Measurements from ENCODE around the gene INTS12. TPM values are rescaled to one million over a fixed set of nuclear protein-coding genes. Genes with fewer than 3 reads are reported as not detected.
"Not testable (repeated sequence)": the region's sequence is repeated elsewhere in the genome, so short reads cannot be mapped to it uniquely, and the experiment has no call there.

The INTS12 gene
- total RNA-seq, 2 donors from 2014 or later = 18.0 to 19.7 TPM

- intact Hi-C loops (cut with DNase I); ATAC-seq: not testable (repeated sequence)
Measured at GRCh38 chr4:105695832-105696231, 12.7 kb downstream of the INTS12 start.

DNA sequence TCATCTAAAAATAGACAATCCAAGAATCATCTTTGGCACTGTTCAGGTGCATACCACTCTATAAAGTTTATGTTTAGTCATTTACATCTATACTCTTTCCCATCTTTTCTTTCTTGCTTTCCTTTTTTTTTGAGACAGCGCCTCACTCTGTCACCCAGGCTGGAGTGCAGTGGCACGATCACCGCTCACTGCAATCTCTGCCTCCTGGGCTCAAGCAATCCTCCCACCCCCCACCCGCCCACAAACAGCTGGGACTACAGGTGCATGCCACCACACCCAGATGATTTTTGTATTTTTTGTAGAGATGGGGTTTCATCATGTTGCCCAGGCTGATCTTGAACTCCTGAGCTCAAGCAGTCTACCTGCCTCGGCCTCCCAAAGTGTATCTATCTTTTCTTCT lies 13.7 kb downstream of the INTS12 start:
- intact Hi-C loops (cut with DNase I); ATAC-seq; DNase-seq: not testable (repeated sequence)

More at GRCh38 chr4:105695832-105696231, 12.7 kb downstream of the INTS12 start:
- not testable (repeated sequence) for DNase-seq

DNA sequence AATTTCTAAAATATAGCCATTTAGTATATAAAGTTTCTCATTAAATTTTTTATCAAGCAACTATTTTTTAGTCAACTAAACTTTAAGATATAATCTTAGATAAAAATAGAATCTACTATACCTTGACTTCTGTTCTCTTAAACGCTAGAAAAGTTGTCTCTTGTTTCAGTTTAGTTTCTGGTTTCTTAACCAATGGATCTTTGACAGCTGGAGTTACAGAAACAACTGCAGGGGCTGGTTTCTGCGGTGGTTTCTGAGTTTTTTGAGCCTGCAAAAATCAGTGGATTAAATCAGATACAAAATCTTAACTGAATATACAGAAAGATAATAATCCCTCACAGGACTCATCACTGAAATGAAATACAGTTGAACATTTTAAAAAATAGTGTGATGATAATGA lies 21.9 kb downstream of the INTS12 start:
- intact Hi-C loops (cut with DNase I) = no loop called here
- ATAC-seq = no peak
- DNase-seq = no peak

DNA sequence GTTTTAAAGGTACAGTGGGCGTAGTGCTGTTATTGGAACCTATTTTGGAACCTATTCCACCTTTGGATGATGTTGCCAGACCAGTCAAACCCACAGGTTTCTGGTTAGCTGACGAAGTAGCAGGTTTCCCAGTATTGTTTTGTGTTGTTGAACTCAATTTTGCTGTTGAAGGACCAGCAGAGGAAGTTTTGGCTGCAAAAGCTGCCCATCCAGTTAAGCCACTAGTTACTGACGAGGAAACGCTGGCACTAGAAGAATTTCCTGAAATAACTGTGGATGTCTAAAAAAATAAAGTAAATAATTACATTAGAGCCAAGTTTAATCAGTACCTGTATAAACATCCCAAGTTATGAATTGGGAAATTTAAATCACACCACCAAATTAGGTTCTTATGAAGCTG lies 25.5 kb downstream of the INTS12 start:
- DNase-seq (no peak), ATAC-seq (no peak)
- intact Hi-C loops (cut with DNase I) = no loop called here

DNA sequence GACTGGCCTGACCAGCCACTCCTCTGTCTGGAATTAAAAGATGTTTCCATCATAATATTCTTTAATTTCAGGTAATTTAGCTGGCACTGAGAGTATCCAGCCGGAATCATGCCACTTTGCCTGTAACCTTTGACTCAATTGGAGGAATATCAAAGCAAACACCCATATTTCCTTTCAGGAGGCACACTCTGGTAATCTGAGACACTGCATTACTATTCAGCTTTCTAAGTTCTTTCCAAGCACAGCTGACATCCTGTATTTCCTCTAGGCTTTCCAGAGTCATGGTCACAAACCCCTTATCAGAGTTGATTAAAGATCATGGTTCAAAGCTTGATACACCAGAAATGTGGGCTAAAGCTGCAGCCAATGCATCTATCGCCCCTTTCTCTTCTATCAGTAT lies 29.3 kb downstream of the INTS12 start:
- ATAC-seq (no peak), DNase-seq (no peak)
- intact Hi-C loops (cut with DNase I) = no loop called here

DNA sequence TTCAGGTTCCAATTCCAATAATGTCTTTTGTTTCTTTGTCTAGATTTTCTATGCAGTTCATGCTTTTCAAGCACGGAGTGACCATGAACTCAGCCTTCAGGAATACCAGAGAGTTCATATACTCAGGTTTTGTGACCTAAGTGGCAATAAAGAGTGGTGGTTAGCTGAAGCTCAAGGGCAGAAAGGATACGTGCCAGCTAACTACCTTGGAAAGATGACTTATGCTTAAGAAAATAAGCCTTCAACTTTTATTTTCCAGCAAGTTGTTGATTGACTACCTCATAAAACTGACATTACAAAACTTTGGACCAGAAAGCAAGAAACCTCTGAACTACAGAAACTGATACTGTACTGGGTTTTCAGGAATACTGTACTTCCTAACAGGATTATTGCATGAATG lies 30.8 kb downstream of the INTS12 start:
- intact Hi-C loops (cut with DNase I) = no loop called here
- no peak for DNase-seq
- ATAC-seq = no peak

DNA sequence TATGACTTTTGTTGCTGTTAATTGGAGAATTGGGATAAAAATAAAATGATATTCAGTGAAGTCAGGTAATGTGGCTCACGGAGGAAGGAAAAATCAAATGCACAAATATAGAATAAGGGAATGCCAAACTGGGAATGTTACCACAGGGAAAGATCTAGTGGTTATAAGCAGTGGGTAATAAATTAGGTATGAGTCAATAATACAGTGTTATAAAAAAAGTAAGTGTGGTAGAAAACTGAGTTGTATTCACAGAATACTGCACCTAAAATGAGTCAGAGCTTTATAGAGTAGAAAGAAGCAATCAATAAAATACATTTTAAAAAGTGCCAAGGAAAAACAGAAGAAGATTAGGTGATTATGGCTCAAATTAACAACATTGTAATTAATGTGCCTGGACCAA lies 34.5 kb downstream of the INTS12 start:
- intact Hi-C loops (cut with DNase I) = no loop called here
- ATAC-seq (no peak), DNase-seq (no peak)

GRCh38 chr4:105671301-105671700 lies 37.2 kb downstream of the INTS12 start:
- ATAC-seq = no peak
- intact Hi-C loops (cut with DNase I) = no loop called here
- DNase-seq = no peak

- no peak for ATAC-seq
- intact Hi-C loops (cut with DNase I) = no loop called here
- DNase-seq = no peak
Measured at GRCh38 chr4:105670684-105671083, 37.8 kb downstream of the INTS12 start.

GRCh38 chr4:105666693-105667092 lies 41.8 kb downstream of the INTS12 start:
- intact Hi-C loops (cut with DNase I) = loop anchor here (2.0 to 5.0 kb wide), 2 partner anchors 144 to 146 kb away; no protein-coding TSS in a partner anchor
- no peak for DNase-seq
- no peak for ATAC-seq

DNA sequence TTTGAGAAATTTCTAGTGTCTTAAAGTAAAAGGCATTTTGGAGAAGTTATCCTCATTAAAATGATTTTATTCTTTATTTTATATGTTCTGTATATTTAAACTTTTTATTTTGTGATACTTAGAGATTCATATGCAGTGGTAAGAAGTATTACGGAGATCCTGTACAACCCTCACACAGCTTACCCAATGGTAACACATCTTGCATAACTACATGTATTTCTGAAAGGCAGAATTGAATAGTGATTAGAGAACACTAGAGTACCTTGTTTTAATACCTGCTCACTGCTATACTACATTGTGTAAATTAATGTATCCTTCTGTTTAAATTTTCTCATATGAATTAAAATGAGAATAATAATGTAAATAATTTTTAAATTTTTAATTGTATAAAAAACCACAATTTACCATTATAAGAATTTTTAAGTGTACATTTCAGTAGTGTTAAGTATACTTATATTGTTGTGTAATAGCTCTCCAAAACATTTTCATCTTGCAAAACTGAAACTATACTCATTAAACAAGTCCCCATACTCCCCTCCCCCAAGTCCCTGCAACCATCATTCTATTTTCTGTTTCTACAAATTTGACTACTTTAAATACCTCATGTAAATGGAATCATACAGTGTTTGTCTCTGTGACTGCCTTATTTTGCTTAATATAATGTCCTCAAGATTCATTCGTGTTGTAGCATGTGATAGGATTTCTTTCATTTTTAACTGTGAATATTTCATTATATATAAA lies 45.4 kb downstream of the INTS12 start:
- intact Hi-C loops (cut with DNase I) = no loop called here
- no peak for DNase-seq
- no peak for ATAC-seq

- intact Hi-C loops (cut with DNase I) = no loop called here
- DNase-seq (no peak), ATAC-seq (no peak)
Measured at GRCh38 chr4:105661028-105661427, 47.5 kb downstream of the INTS12 start.

GRCh38 chr4:105659190-105659589 lies 49.3 kb downstream of the INTS12 start:
- intact Hi-C loops (cut with DNase I) = no loop called here
- no peak for ATAC-seq
- no peak for DNase-seq

DNA sequence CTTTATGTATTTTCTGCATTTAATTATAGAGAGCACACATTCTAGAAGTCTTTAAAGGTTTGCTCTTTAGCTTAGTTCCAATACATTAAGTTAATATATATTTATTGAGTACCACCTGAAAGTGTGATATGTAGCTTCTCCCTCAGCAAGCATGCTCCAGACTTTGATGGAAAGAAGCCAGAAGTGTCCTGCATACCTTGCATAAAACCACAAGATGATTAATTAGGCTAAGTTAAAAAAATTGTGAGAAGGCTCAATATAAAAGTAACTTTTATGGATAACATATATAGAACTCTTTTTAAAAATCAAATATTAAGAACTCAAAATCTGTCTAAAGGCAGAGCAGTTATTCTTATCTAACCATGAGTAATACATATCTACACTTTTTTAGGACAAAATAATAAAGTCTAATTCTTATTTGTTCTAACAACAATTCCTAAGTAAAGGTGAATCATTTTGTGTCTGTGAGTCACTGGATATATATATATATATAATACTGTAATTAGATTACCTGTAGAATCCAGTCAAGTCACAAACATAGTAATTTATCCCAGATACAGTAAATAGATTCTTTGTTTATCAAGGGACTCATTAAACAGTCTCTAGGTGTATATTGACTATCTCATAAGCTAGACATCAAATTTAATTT lies 51.2 kb downstream of the INTS12 start:
- DNase-seq (no peak), ATAC-seq (no peak)
- intact Hi-C loops (cut with DNase I) = no loop called here

- DNase-seq = no peak
- ATAC-seq = no peak
- intact Hi-C loops (cut with DNase I) = no loop called here
Measured at GRCh38 chr4:105652286-105652888, 56.1 kb downstream of the INTS12 start.

GRCh38 chr4:105651884-105652283 lies 56.6 kb downstream of the INTS12 start:
- DNase-seq = no peak
- intact Hi-C loops (cut with DNase I) = no loop called here
- ATAC-seq = no peak

- ATAC-seq = no peak
- intact Hi-C loops (cut with DNase I) = no loop called here
Measured at GRCh38 chr4:105650190-105650589, 58.3 kb downstream of the INTS12 start.

GRCh38 chr4:105645440-105645839 lies 63.0 kb downstream of the INTS12 start:
- DNase-seq = no peak
- intact Hi-C loops (cut with DNase I) = no loop called here
- no peak for ATAC-seq

More at GRCh38 chr4:105650190-105650589, 58.3 kb downstream of the INTS12 start:
- no peak for DNase-seq

DNA sequence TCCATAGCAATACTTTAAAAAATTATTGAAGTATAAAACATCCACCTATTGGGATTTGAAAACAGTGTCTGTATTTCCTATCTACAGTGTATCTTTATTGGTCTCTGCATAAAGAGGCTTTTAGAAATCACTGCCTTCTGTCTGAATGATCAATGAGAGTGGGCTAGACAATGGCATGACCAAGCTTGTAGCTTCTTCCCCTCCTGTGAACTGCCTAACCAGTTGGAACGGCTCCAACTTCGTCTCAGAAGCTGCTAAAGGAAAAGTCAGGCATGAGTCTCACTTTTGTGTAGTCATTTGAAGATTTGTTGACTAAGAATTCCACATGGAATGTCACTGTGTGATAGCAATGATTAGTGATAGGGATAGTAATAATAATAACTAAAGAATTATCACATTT lies 64.2 kb downstream of the INTS12 start:
- ATAC-seq (no peak), DNase-seq (no peak)
- intact Hi-C loops (cut with DNase I) = no loop called here

DNA sequence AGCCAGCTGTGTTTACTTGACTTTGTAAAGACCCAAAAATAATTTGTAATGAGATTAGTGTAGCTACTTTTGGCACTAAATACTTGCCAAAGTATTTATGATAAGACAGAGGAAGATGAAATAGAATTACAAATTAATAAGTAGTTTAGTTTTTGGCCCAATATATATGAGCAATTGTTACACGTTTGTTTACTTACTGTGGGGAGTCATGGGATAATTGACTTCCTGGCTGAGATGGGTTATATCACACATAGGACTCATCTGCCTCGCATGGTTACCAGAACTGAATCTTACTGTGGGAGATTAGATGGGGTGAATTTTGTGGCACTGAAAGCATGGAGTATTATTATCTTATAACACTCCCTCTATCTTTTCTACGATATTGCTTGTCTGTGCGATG lies 66.6 kb downstream of the INTS12 start:
- ATAC-seq (no peak), DNase-seq (no peak)
- intact Hi-C loops (cut with DNase I) = no loop called here

Measured in left cardiac atrium (tissue), 4 donors.